ENCODE data around the gene GGT6.

GGT6 gene

GRCh38 chr17:4540687-4541327 lies 19.6 kb downstream of the GGT6 start:
- in situ Hi-C loops (cut with MboI; ENCODE audit: low sequenced_read_pairs): no loop called here

- in situ Hi-C loops (cut with MboI; ENCODE audit: low sequenced_read_pairs): no loop called here
These were observed 20.1 kb downstream of the GGT6 start for GRCh38 chr17:4540224-4540651.

- in situ Hi-C loops (cut with MboI; ENCODE audit: low sequenced_read_pairs): no loop called here
These were observed 20.7 kb downstream of the GGT6 start for GRCh38 chr17:4539576-4540223.

GRCh38 chr17:4539025-4539424 lies 21.4 kb downstream of the GGT6 start:
- in situ Hi-C loops (cut with MboI; ENCODE audit: low sequenced_read_pairs): no loop called here

- in situ Hi-C loops (cut with MboI; ENCODE audit: low sequenced_read_pairs): no loop called here
These were observed 22.0 kb downstream of the GGT6 start for GRCh38 chr17:4538236-4539002.

- in situ Hi-C loops (cut with MboI; ENCODE audit: low sequenced_read_pairs): no loop called here
These were observed 22.7 kb downstream of the GGT6 start for GRCh38 chr17:4537451-4538235.

GRCh38 chr17:4536742-4537411 lies 23.5 kb downstream of the GGT6 start:
- in situ Hi-C loops (cut with MboI; ENCODE audit: low sequenced_read_pairs): no loop called here

GRCh38 chr17:4536259-4536741 lies 24.1 kb downstream of the GGT6 start:
- in situ Hi-C loops (cut with MboI; ENCODE audit: low sequenced_read_pairs): no loop called here

- in situ Hi-C loops (cut with MboI; ENCODE audit: low sequenced_read_pairs): no loop called here
These were observed 24.6 kb downstream of the GGT6 start for GRCh38 chr17:4535667-4536258.

GRCh38 chr17:4534928-4535666 lies 25.3 kb downstream of the GGT6 start:
- in situ Hi-C loops (cut with MboI; ENCODE audit: low sequenced_read_pairs): no loop called here

- in situ Hi-C loops (cut with MboI; ENCODE audit: low sequenced_read_pairs): no loop called here
These were observed 25.9 kb downstream of the GGT6 start for GRCh38 chr17:4534515-4534914.

GRCh38 chr17:4533523-4534504 lies 26.6 kb downstream of the GGT6 start:
- in situ Hi-C loops (cut with MboI; ENCODE audit: low sequenced_read_pairs): no loop called here

GRCh38 chr17:4532860-4533522 lies 27.4 kb downstream of the GGT6 start:
- in situ Hi-C loops (cut with MboI; ENCODE audit: low sequenced_read_pairs): no loop called here

- in situ Hi-C loops (cut with MboI; ENCODE audit: low sequenced_read_pairs): no loop called here
These were observed 28.2 kb downstream of the GGT6 start for GRCh38 chr17:4531988-4532736.

GRCh38 chr17:4530799-4531730 lies 29.3 kb downstream of the GGT6 start:
- in situ Hi-C loops (cut with MboI; ENCODE audit: low sequenced_read_pairs): no loop called here
